Measurements from ENCODE around the gene ITGB3BP. TPM values are rescaled to one million over a fixed set of nuclear protein-coding genes. Genes with fewer than 3 reads are reported as not detected.

The ITGB3BP gene
- polyA plus RNA-seq, 1 donor (not counting 4 experiments of a cell fraction or from before 2014, with no cell fraction given): 19.5 TPM

DNA sequence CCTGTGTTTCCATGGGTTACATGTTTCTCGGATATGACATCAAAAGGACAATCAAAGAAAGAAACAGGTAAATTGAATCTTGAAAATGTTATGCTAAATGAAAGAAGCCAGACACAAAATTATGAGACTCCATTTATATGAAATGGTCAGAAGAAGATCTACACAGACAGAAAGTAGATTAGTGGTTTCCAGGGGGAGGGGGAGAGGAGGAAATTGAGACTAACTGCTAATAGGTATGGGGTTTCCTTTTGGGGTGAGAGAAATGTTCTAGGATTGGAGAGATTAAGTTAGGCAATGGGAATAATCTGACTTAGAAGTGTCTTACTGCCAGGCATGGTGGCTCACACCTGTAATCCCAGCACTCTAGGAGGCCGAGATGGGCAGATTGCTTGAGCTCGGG is 21.8 kb downstream of the ITGB3BP start:
- no peaks in the 10 kb centered on the region for H4K20me1 ChIP-seq (ENCODE audit: control insufficient read depth, extremely low read depth, insufficient read depth, low read length)

DNA sequence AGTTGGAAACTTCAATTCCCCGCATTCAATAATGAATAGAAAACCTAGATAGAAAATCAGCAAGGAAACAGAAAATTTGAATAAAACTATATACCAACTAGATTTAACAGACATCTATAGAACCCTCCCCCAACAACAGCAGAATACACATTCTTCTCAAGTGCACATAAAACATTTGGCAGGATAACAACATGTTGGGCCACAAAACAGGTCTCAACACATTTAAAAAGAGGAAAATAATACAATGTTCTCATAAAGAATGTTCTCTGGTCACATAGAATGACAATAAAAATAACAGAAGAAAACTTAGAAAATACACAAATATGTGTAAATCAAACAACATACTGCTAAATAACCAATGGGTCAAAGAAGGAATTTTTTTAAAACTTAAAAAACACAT is 24.9 kb downstream of the ITGB3BP start:
- DNase-seq (ENCODE audit: low read depth, low spot score): no peak
- H3K4me2 ChIP-seq (ENCODE audit: control insufficient read depth, extremely low read depth, insufficient read depth, low read depth, low read length): peak overlapping the region; percentile 8
- H3K27ac ChIP-seq (ENCODE audit: control insufficient read depth, insufficient read depth, low read length): no peak overlapping the region
- TF ChIP-seq, protein P1, sequence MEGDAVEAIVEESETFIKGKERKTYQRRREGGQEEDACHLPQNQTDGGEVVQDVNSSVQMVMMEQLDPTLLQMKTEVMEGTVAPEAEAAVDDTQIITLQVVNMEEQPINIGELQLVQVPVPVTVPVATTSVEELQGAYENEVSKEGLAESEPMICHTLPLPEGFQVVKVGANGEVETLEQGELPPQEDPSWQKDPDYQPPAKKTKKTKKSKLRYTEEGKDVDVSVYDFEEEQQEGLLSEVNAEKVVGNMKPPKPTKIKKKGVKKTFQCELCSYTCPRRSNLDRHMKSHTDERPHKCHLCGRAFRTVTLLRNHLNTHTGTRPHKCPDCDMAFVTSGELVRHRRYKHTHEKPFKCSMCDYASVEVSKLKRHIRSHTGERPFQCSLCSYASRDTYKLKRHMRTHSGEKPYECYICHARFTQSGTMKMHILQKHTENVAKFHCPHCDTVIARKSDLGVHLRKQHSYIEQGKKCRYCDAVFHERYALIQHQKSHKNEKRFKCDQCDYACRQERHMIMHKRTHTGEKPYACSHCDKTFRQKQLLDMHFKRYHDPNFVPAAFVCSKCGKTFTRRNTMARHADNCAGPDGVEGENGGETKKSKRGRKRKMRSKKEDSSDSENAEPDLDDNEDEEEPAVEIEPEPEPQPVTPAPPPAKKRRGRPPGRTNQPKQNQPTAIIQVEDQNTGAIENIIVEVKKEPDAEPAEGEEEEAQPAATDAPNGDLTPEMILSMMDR (optimal IDR thresholded peaks at IDR 0.05 in 1 of 3, IDR thresholded peaks at IDR 0.05 in 1 of 3, conservative IDR thresholded peaks at IDR 0.05 in 1 of 3; ENCODE audit: extremely low read depth in 1 of 3, insufficient read depth in 2 of 3, low read length in 3 of 3): no peak
- no peak for TF ChIP-seq EZH2 (IDR thresholded peaks at IDR 0.05; ENCODE audit: low read length)
- H3K9ac ChIP-seq (ENCODE audit: control insufficient read depth, extremely low read depth, insufficient read depth, low read length): no peak overlapping the region
- FAIRE-seq: no peak
- H3K9me3 ChIP-seq (ENCODE audit: control insufficient read depth, low read depth, low read length): no peaks in the 10 kb centered on the region
- H3K27me3 ChIP-seq (ENCODE audit: control insufficient read depth, extremely low read depth, insufficient read depth, low read length): no peaks in the 10 kb centered on the region
- dilution Hi-C loops (cut with MboI; ENCODE audit: extremely low pct_ligation_motif_present, low sequenced_read_pairs): no loop called here
- no peak overlapping the region for H3K4me3 ChIP-seq (ENCODE audit: control insufficient read depth in 2 of 3, extremely low read depth in 1 of 3, insufficient read depth in 2 of 3, low read depth in 1 of 3, low read length in 3 of 3)
- peaks cover 9% of the 10 kb centered on the region for H3K4me1 ChIP-seq (ENCODE audit: control insufficient read depth, extremely low read depth, insufficient read depth, low read length)
- H3K9me1 ChIP-seq (ENCODE audit: control insufficient read depth, extremely low read depth, insufficient read depth, low read length): no peaks in the 10 kb centered on the region
- no peak overlapping the region for H2AFZ ChIP-seq (ENCODE audit: control insufficient read depth, low read length)
- H3K79me2 ChIP-seq (ENCODE audit: control insufficient read depth, insufficient read depth, low read length): no peaks in the 10 kb centered on the region
- no peaks in the 10 kb centered on the region for H3K36me3 ChIP-seq (ENCODE audit: control insufficient read depth in 2 of 2, extremely low read depth in 1 of 2, insufficient read depth in 2 of 2, low read length in 2 of 2)
- no peaks in the 10 kb centered on the region for H4K20me1 ChIP-seq (ENCODE audit: control insufficient read depth, extremely low read depth, insufficient read depth, low read length)

More for the DNA sequence above, 21.8 kb downstream of the ITGB3BP start:
- Histone ChIP-seq H3K4me3 (ENCODE audit: control insufficient read depth in 2 of 3, extremely low read depth in 1 of 3, insufficient read depth in 2 of 3, low read depth in 1 of 3, low read length in 3 of 3) (no peak overlapping the region), H3K79me2 (ENCODE audit: control insufficient read depth, insufficient read depth, low read length) (no peaks in the 10 kb centered on the region), H3K9ac (ENCODE audit: control insufficient read depth, extremely low read depth, insufficient read depth, low read length) (no peak overlapping the region), H3K9me1 (ENCODE audit: control insufficient read depth, extremely low read depth, insufficient read depth, low read length) (no peaks in the 10 kb centered on the region), H3K27me3 (ENCODE audit: control insufficient read depth, extremely low read depth, insufficient read depth, low read length) (no peaks in the 10 kb centered on the region), H2AFZ (ENCODE audit: control insufficient read depth, low read length) (no peak overlapping the region), H3K4me2 (ENCODE audit: control insufficient read depth, extremely low read depth, insufficient read depth, low read depth, low read length) (no peak overlapping the region), H3K4me1 (ENCODE audit: control insufficient read depth, extremely low read depth, insufficient read depth, low read length) (peaks cover 9% of the 10 kb centered on the region), H3K36me3 (ENCODE audit: control insufficient read depth in 2 of 2, extremely low read depth in 1 of 2, insufficient read depth in 2 of 2, low read length in 2 of 2) (peaks cover 0 to under 1% of the 10 kb centered on the region in 2 experiments), H3K27ac (ENCODE audit: control insufficient read depth, insufficient read depth, low read length) (no peak overlapping the region), H3K9me3 (ENCODE audit: control insufficient read depth, low read depth, low read length) (no peaks in the 10 kb centered on the region)
- dilution Hi-C loops (cut with MboI; ENCODE audit: extremely low pct_ligation_motif_present, low sequenced_read_pairs): no loop called here
- DNase-seq (ENCODE audit: low read depth, low spot score): no peak
- FAIRE-seq: no peak
- TF ChIP-seq, protein P1 (optimal IDR thresholded peaks at IDR 0.05 in 1 of 3, IDR thresholded peaks at IDR 0.05 in 1 of 3, conservative IDR thresholded peaks at IDR 0.05 in 1 of 3; ENCODE audit: extremely low read depth in 1 of 3, insufficient read depth in 2 of 3, low read length in 3 of 3): no peak
- TF ChIP-seq EZH2 (IDR thresholded peaks at IDR 0.05; ENCODE audit: low read length): no peak
